Mammary epithelial cell (primary cell): ENCODE measurements around the gene GGT5.
"Not testable (repeated sequence)": the region's sequence is repeated elsewhere in the genome, so short reads cannot be mapped to it uniquely, and the experiment has no call there.

ENCODE experiments used
- CTCF ChIP-seq, 2 donors: IDR thresholded peaks in 1 of 2; conservative IDR thresholded peaks in 1 of 2; 2 replicates each; pipeline ENCODE4 v1.5.1; 2011 to 2012; ENCODE audit warnings: inconsistent platforms in 2 of 2, low read length in 2 of 2, mild to moderate bottlenecking in 2 of 2, control low read depth in 1 of 2, low read depth in 1 of 2; ENCODE audit not compliant: insufficient read depth in 1 of 2; ENCODE audit errors: extremely low read depth in 1 of 2
- EZH2 ChIP-seq: IDR thresholded peaks from 2 replicates; pipeline ENCODE4 v1.6.1; 2012; ENCODE audit warnings: low read length, inconsistent platforms, borderline replicate concordance

- TF ChIP-seq CTCF (conservative IDR thresholded peaks at IDR 0.05 in 1 of 2, IDR thresholded peaks at IDR 0.05 in 1 of 2; ENCODE audit: extremely low read depth in 1 of 2, insufficient read depth in 1 of 2, low read depth in 1 of 2, low read length in 2 of 2); EZH2: not testable (repeated sequence)
These were observed 62.0 kb downstream of the GGT5 start for GRCh38 chr22:24182900-24183246.
